ENCODE data around the gene C17orf100.

C17orf100 gene

GRCh38 chr17:6651354-6651918 lies at the start of gene C17orf100, which contains the start of gene MED31:
Gene C17orf100, plus strand, starts transcription at chr17:6651762. Its CDS starts 152 bp downstream, at chr17:6651914.
Gene MED31, minus strand, starts transcription at chr17:6651605. Its CDS starts 77 bp downstream, at chr17:6651528.
- DNase-seq = peak; percentile 31 to 93 (median 88)

GRCh38 chr17:6602141-6602540 lies 49.4 kb upstream of the C17orf100 start:
- DNase-seq = no peak

- peak in 10 of 58 donors; percentile 0 to 26 (median 10) for DNase-seq
These were observed 47.7 kb upstream of the C17orf100 start for GRCh38 chr17:6603744-6604325.

GRCh38 chr17:6605142-6605541 lies 46.4 kb upstream of the C17orf100 start:
- no peak for DNase-seq

GRCh38 chr17:6608321-6608720 lies 43.2 kb upstream of the C17orf100 start:
- no peak for DNase-seq

GRCh38 chr17:6610011-6610410 lies 41.6 kb upstream of the C17orf100 start:
- DNase-seq = no peak

GRCh38 chr17:6611231-6611630 lies 40.3 kb upstream of the C17orf100 start:
- no peak for DNase-seq

- DNase-seq = no peak
These were observed 27.6 kb upstream of the C17orf100 start for GRCh38 chr17:6623941-6624340.

- DNase-seq = no peak
These were observed 24.9 kb upstream of the C17orf100 start for GRCh38 chr17:6626616-6627015.

- no peak for DNase-seq
These were observed 24.5 kb upstream of the C17orf100 start for GRCh38 chr17:6627019-6627418.

- no peak for DNase-seq
These were observed 21.2 kb upstream of the C17orf100 start for GRCh38 chr17:6630390-6630789.

GRCh38 chr17:6632530-6632929 lies 19.0 kb upstream of the C17orf100 start:
- no peak for DNase-seq

- DNase-seq = no peak
These were observed 18.3 kb upstream of the C17orf100 start for GRCh38 chr17:6633263-6633662.

GRCh38 chr17:6636105-6636504 lies 15.5 kb upstream of the C17orf100 start:
- peak in 2 of 58 donors; percentile 13 to 27 for DNase-seq

GRCh38 chr17:6636616-6637457 lies 14.7 kb upstream of the C17orf100 start:
- no peak for DNase-seq

GRCh38 chr17:6637458-6637840 lies 14.1 kb upstream of the C17orf100 start:
- no peak for DNase-seq

GRCh38 chr17:6638046-6638908 lies 13.3 kb upstream of the C17orf100 start:
- no peak for DNase-seq

- no peak for DNase-seq
These were observed 12.5 kb upstream of the C17orf100 start for GRCh38 chr17:6639014-6639585.

GRCh38 chr17:6639586-6640535 lies 11.7 kb upstream of the C17orf100 start:
- DNase-seq = peak in 6 of 58 donors; percentile 37 to 85 (median 69)
